Endothelial cell of umbilical vein (primary cell): Measurements from ENCODE around the gene ACADS. TPM values are rescaled to one million over a fixed set of nuclear protein-coding genes. Genes with fewer than 3 reads are reported as not detected.

Experiments used
- BruUV-seq: library from RNA; stranded (reverse); fragments of 400-500 nt; replicated peaks from 2 replicates; lab custom pipeline; 2021; lab: Mats Ljungman, UMichigan
- CTCF ChIA-PET: fragments of 300-600, 350-600 bp; sonication (Branson Sonifier 250); formaldehyde crosslinking; loops from one replicate; lab custom pipeline; 2021; ENCODE audit warnings: antibody characterized with exemption, inconsistent platforms; lab: Charles Lee
- POLR2A ChIA-PET: fragments of 300-600, 350-600 bp; sonication (Branson Sonifier 250); formaldehyde crosslinking; loops from one replicate; lab custom pipeline; 2021; ENCODE audit warnings: antibody characterized with exemption, inconsistent platforms; lab: Charles Lee
- DNase-seq: peaks from one replicate; pipeline ENCODE4 v3.0.0-alpha.2; 2011; ENCODE audit warnings: low read depth, low spot score
- FAIRE-seq: peaks from 2 replicates; lab custom pipeline; 2011; peaks lifted over from hg19 to GRCh38; lab: Jason Lieb, UNC
- H2AFZ ChIP-seq: 2 replicates; pipeline ENCODE4 v1.6.0; 2012; ENCODE audit warnings: low read depth, low read length, control low read depth, inconsistent platforms
- H3K27ac ChIP-seq: 2 replicates; pipeline ENCODE4 v1.5.1; 2011; ENCODE audit warnings: low read depth, mild to moderate bottlenecking, control low read depth, low read length, moderate library complexity; ENCODE audit not compliant: insufficient read depth
- H3K27me3 ChIP-seq, 2 experiments: 2 replicates each; pipeline versions ENCODE4 v1.6.0 to v1.6.1; 2011; ENCODE audit warnings: low read length in 2 of 2, mixed read lengths in 1 of 2; ENCODE audit not compliant: control insufficient read depth in 2 of 2, insufficient read depth in 2 of 2
- H3K36me3 ChIP-seq, 2 experiments: 2 replicates in 1 of 2; 3 replicates in 1 of 2; pipeline ENCODE4 v1.5.1; 2011; ENCODE audit warnings: low read length in 2 of 2, mild to moderate bottlenecking in 1 of 2, moderate library complexity in 1 of 2; ENCODE audit not compliant: control insufficient read depth in 2 of 2, insufficient read depth in 2 of 2; ENCODE audit errors: extremely low read depth in 1 of 2
- H3K4me1 ChIP-seq: 3 replicates; pipeline ENCODE4 v1.5.1; 2011; ENCODE audit warnings: mild to moderate bottlenecking, low read length; ENCODE audit not compliant: control insufficient read depth, insufficient read depth; ENCODE audit errors: extremely low read depth
- H3K4me2 ChIP-seq: 2 replicates; pipeline ENCODE4 v1.6.1; 2011; ENCODE audit warnings: low read length, control low read depth, mixed read lengths; ENCODE audit not compliant: insufficient read depth
- H3K4me3 ChIP-seq, 3 experiments: fragments of 200-600 bp in 1 of 3; sonication (generic), shearing (Covaris generic) in 1 of 3; replicated peaks in 1 of 3; 2 replicates each; pipeline ENCODE4 v1.5.1; 2011 to 2016; ENCODE audit warnings: control low read depth in 3 of 3, low read length in 3 of 3, mild to moderate bottlenecking in 2 of 3, inconsistent platforms in 1 of 3, low read depth in 1 of 3, moderate library complexity in 1 of 3; ENCODE audit not compliant: insufficient read depth in 1 of 3
- H3K79me2 ChIP-seq: 2 replicates; pipeline ENCODE4 v1.6.0; 2012; ENCODE audit warnings: low read length, inconsistent platforms; ENCODE audit not compliant: control insufficient read depth, insufficient read depth
- H3K9ac ChIP-seq: replicated peaks from 2 replicates; pipeline ENCODE3; 2011; ENCODE audit warnings: low read length, control low read depth; ENCODE audit not compliant: insufficient read depth; ENCODE audit errors: extremely low read depth
- H3K9me1 ChIP-seq: replicated peaks from 3 replicates; pipeline ENCODE4 v1.6.0; 2011; ENCODE audit warnings: mild to moderate bottlenecking, low read length; ENCODE audit not compliant: control insufficient read depth, insufficient read depth; ENCODE audit errors: extremely low read depth
- H3K9me3 ChIP-seq: replicated peaks from 2 replicates; pipeline ENCODE4 v1.5.1; 2012; ENCODE audit warnings: low read length, inconsistent platforms; ENCODE audit not compliant: control insufficient read depth, insufficient read depth
- H4K20me1 ChIP-seq: replicated peaks from 2 replicates; pipeline ENCODE3; 2011; ENCODE audit warnings: mild to moderate bottlenecking, low read length; ENCODE audit not compliant: control insufficient read depth, insufficient read depth; ENCODE audit errors: extremely low read depth
- GATA2 ChIP-seq: IDR thresholded peaks from 2 replicates; pipeline ENCODE4 v1.7.0; 2011; ENCODE audit warnings: low read depth, mild to moderate bottlenecking, moderate library complexity, mixed read lengths, low read length; ENCODE audit not compliant: insufficient read length, insufficient read depth
- JUN ChIP-seq: IDR thresholded peaks from 2 replicates; pipeline ENCODE4 v1.6.1; 2011; ENCODE audit warnings: borderline replicate concordance, low read depth; ENCODE audit not compliant: insufficient read length, insufficient read depth
- POLR2A ChIP-seq: IDR thresholded peaks from 2 replicates; pipeline ENCODE4 v1.6.1; 2012; ENCODE audit warnings: low read depth, mild to moderate bottlenecking, control low read depth, low read length
- POLR2AphosphoS5 ChIP-seq: IDR thresholded peaks from 2 replicates; pipeline ENCODE4 v1.6.1; 2012; ENCODE audit warnings: low read depth, mild to moderate bottlenecking, control low read depth, low read length, moderate library complexity; ENCODE audit not compliant: insufficient read depth
- dilution Hi-C: fragments of 300-500 bp; cut with MboI; formaldehyde crosslinking; loops from one replicate; pipeline ENCODE4 v1.15.0; 2019; ENCODE audit warnings: low sequenced_read_pairs; ENCODE audit not compliant: extremely low pct_ligation_motif_present
- intact Hi-C: fragments of 100-400 bp; cut with micrococcal nuclease; formaldehyde crosslinking; loops from one replicate; pipeline ENCODE4 v1.10.0; 2022
- polyA plus RNA-seq, 4 experiments: library from polyadenylated mRNA; depleted of rRNA in 3 of 4; stranded (reverse) in 3 of 4; unstranded in 1 of 4; fragments of >200 nt; gene quantifications; 2 replicates each; pipeline versions ENCODE4 v1.2.1 to v1.2.3, GENCODE V29; 2011 to 2012; ENCODE audit warnings: missing spikeins in 1 of 4
- total RNA-seq: library from RNA; stranded (reverse); gene quantifications from 2 replicates; pipeline ENCODE4 v1.2.3, GENCODE V29; 2021
- TF ChIP-seq, protein P1 (sequence below), 2 donors: IDR thresholded peaks; 1 replicate in 1 of 2; 2 replicates in 1 of 2; pipeline ENCODE4 v1.5.1; 2011; ENCODE audit warnings: low read length in 2 of 2, mild to moderate bottlenecking in 2 of 2, moderate library complexity in 2 of 2, control low read depth in 1 of 2, inconsistent platforms in 1 of 2, low read depth in 1 of 2; ENCODE audit not compliant: insufficient read depth in 1 of 2; ENCODE audit errors: extremely low read depth in 1 of 2

The ACADS gene
- total and polyA plus RNA-seq, 2 donors (not counting 3 experiments of a cell fraction or from before 2014, with no cell fraction given), result 8.2 to 8.9 TPM

GRCh38 chr12:120710031-120710804, 15.4 kb upstream of the ACADS start, which contains the start of gene UNC119B:
UNC119B (plus strand) TSS chr12:120710458; CDS start chr12:120710475, 17 bp downstream.
- peak; percentile 74 for DNase-seq
- ChIA-PET CTCF (interaction anchor here (0.9 to 5.5 kb wide), 6 partner anchors 9 to 262 kb away, joined by 3 to 63 read pairs (median 5); no protein-coding TSS in a partner anchor), POLR2A (no interaction called here)
- Histone ChIP-seq H3K4me1 (peaks cover 13% of the 10 kb centered on the region), H3K9ac (peak within 1 kb of the TSS; percentile 59), H3K4me2 (peak within 1 kb of the TSS; percentile 82), H3K9me3 (no peaks in the 10 kb centered on the region), H3K27ac (peak within 1 kb of the TSS; percentile 37), H3K27me3 (no peaks in the 10 kb centered on the region), H3K9me1 (no peaks in the 10 kb centered on the region), H3K36me3 (peaks cover 3 to 6% of the 10 kb centered on the region in 2 experiments), H3K79me2 (peaks cover 18% of the 10 kb centered on the region), H4K20me1 (no peaks in the 10 kb centered on the region), H2AFZ (peak within 1 kb of the TSS; percentile 84), H3K4me3 (peak within 1 kb of the TSS; percentile 52 to 66 (median 56))
- intact Hi-C loops (loop anchor here (1.0 kb wide), 1 partner anchor 23 kb away; the partner anchor contains the start of gene MLEC), dilution Hi-C loops (no loop called here)
- BruUV-seq, result no TSS peak
- TF ChIP-seq POLR2AphosphoS5 (peak; percentile 84), POLR2A (peak; percentile 69), GATA2 (no peak), JUN (no peak)
- TF ChIP-seq, protein P1, sequence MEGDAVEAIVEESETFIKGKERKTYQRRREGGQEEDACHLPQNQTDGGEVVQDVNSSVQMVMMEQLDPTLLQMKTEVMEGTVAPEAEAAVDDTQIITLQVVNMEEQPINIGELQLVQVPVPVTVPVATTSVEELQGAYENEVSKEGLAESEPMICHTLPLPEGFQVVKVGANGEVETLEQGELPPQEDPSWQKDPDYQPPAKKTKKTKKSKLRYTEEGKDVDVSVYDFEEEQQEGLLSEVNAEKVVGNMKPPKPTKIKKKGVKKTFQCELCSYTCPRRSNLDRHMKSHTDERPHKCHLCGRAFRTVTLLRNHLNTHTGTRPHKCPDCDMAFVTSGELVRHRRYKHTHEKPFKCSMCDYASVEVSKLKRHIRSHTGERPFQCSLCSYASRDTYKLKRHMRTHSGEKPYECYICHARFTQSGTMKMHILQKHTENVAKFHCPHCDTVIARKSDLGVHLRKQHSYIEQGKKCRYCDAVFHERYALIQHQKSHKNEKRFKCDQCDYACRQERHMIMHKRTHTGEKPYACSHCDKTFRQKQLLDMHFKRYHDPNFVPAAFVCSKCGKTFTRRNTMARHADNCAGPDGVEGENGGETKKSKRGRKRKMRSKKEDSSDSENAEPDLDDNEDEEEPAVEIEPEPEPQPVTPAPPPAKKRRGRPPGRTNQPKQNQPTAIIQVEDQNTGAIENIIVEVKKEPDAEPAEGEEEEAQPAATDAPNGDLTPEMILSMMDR (IDR thresholded peaks at IDR 0.05; ENCODE audit: extremely low read depth in 1 of 2, insufficient read depth in 1 of 2, low read depth in 1 of 2, low read length in 2 of 2), result no peak
- peak; percentile 72 for FAIRE-seq
